Measurements from ENCODE around the gene GGT5. TPM values are rescaled to one million over a fixed set of nuclear protein-coding genes. Genes with fewer than 3 reads are reported as not detected.
A peak's percentile ranks its signal among the peaks of the same experiment; 100 is the strongest.
"Not testable (repeated sequence)": the region's sequence is repeated elsewhere in the genome, so short reads cannot be mapped to it uniquely, and the experiment has no call there.

Gene GGT5
- total RNA-seq, result 2.9 to 4.1 TPM (median 3.6 TPM) in 3 replicates

DNA sequence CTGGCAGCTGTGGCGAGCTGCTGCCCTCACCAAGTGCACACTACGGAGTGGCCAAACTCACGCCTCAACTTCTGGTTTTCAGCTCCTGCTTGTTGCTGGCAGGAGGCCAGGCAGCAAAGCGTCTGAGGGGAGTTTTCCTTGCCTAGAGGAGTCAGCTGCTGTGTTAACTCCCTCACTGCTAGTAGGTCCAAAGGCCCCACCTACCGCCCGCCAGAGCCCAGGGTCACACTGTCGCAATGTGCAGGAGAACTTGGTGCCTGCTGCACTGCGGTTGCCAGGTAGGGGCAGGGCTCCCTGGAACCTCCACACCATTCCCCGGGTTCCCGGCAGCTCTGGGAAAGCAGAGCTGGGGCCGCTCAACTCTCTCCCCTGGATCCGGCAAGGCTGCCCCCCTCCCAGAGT is at the start of gene GGT5:
Gene GGT5, minus strand, starts transcription at position 53 of the 402 bp plus-strand sequence. CDS start 357 bp downstream, outside the sequence.
- not testable (repeated sequence) for H3K9me3 Mint-ChIP-seq; H3K36me3 Mint-ChIP-seq; DNase-seq (ENCODE audit: low spot score in 2 of 2, unreplicated experiment in 2 of 2); H3K27me3 Mint-ChIP-seq (ENCODE audit: low read depth)
- Mint-ChIP-seq H3K4me3 (peak within 1 kb of the TSS; percentile 5), H3K4me1 (peaks cover 45% of the 10 kb centered on the region), H3K27ac (peak within 1 kb of the TSS; percentile 34)

GRCh38 chr22:24292202-24292830 is 47.4 kb upstream of the GGT5 start:
- peaks cover 28% of the 10 kb centered on the region for H3K4me1 Mint-ChIP-seq
- not testable (repeated sequence) for H3K9me3 Mint-ChIP-seq; DNase-seq (ENCODE audit: low spot score in 2 of 2, unreplicated experiment in 2 of 2); H3K27me3 Mint-ChIP-seq (ENCODE audit: low read depth); H3K36me3 Mint-ChIP-seq; H3K4me3 Mint-ChIP-seq
- H3K27ac Mint-ChIP-seq, result peak overlapping the region; percentile 34

DNA sequence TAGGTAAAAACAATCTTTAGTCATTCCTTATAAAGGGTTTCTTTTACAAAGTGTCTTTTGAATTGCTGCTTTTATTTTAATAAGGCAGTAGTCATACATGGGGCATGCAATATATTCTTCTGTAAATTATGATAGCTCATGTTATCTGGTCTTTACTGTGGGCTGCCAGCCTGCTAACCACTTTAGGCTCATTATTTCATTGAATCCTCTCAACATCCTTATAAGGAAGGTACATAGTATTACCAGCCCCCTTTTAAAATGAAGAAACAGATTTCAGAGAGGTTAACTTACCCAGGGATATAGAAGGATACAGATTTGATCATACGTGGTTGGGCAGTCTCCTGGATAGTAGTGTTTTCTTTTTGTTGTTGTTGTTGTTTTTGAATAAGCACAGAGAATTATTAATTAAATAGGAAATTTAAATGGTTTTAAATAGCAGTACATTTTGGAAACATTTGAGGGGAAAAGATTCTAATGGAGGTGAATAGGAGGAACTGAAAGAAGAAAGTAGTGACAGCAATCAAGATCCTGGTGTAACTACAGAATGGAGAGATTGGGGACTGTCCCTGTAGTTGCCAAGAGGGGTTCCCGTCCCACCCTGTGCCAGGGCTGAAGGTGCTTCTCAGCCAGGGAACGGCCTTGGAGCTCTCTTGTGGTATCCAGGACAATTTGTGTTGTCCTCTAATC is 46.8 kb upstream of the GGT5 start:
- peak overlapping the region; percentile 34 for H3K27ac Mint-ChIP-seq
- no peaks in the 10 kb centered on the region for H3K36me3 Mint-ChIP-seq
- TF ChIP-seq CTCF (IDR thresholded peaks at IDR 0.05; ENCODE audit: unreplicated experiment), result no peak
- H3K27me3 Mint-ChIP-seq (ENCODE audit: low read depth), result no peaks in the 10 kb centered on the region
- no peaks in the 10 kb centered on the region for H3K9me3 Mint-ChIP-seq
- peaks cover 31% of the 10 kb centered on the region for H3K4me1 Mint-ChIP-seq
- no peak for DNase-seq (ENCODE audit: low spot score in 2 of 2, unreplicated experiment in 2 of 2)
- no peak overlapping the region for H3K4me3 Mint-ChIP-seq

DNA sequence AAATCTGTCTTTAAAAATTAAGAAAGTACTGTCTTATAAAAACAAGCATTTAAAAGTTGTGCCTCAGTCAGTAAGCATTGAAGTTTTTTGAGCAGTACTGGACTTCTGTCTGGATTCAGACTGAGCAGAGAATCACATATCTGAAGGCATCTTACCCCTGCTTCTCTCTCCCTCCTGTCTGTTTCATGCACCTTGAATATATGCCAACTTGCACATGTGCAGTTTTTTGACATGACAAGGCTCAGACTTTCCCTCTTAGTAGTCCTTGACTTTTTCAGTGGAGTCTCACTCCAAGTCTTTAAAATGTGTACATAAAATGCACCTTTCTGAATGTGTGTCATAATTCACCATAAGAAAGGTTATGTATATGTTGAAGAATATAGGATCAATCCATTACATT is 45.6 kb upstream of the GGT5 start:
- Mint-ChIP-seq H3K27me3 (ENCODE audit: low read depth) (no peaks in the 10 kb centered on the region), H3K9me3 (no peaks in the 10 kb centered on the region), H3K4me1 (peaks cover 37% of the 10 kb centered on the region), H3K36me3 (no peaks in the 10 kb centered on the region), H3K27ac (peak overlapping the region; percentile 79), H3K4me3 (no peak overlapping the region)
- no peak for DNase-seq (ENCODE audit: low spot score in 2 of 2, unreplicated experiment in 2 of 2)
- no peak for TF ChIP-seq CTCF (IDR thresholded peaks at IDR 0.05; ENCODE audit: unreplicated experiment)

DNA sequence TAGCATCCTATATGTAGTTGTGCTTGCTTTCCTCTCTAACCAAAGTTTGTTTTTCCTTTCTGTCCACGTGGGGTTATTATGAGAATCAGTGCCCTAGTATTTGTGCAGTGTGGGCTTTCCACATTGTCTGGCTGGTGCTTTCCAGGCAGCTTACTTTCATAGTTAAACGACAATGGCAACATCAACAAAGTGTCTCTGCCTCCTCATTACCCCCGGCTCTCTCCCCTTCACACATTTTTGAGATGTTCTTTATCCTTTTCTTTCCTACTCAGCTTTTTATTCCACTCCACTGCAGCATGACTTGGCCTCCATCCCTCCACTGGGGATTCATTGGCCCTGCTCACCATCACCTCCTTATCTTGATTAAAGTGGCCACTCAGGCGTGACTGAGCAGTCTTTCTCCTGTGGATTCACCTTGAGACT is 44.9 kb upstream of the GGT5 start:
- peaks cover 43% of the 10 kb centered on the region for H3K4me1 Mint-ChIP-seq
- no peaks in the 10 kb centered on the region for H3K9me3 Mint-ChIP-seq
- peak overlapping the region; percentile 79 for H3K27ac Mint-ChIP-seq
- TF ChIP-seq CTCF (IDR thresholded peaks at IDR 0.05; ENCODE audit: unreplicated experiment), result no peak
- no peak for DNase-seq (ENCODE audit: low spot score in 2 of 2, unreplicated experiment in 2 of 2)
- no peaks in the 10 kb centered on the region for H3K27me3 Mint-ChIP-seq (ENCODE audit: low read depth)
- no peak overlapping the region for H3K4me3 Mint-ChIP-seq
- H3K36me3 Mint-ChIP-seq, result no peaks in the 10 kb centered on the region

GRCh38 chr22:24289114-24289513 is 44.2 kb upstream of the GGT5 start:
- H3K27me3 Mint-ChIP-seq (ENCODE audit: low read depth), result no peaks in the 10 kb centered on the region
- H3K36me3 Mint-ChIP-seq, result no peaks in the 10 kb centered on the region
- no peak overlapping the region for H3K4me3 Mint-ChIP-seq
- peak overlapping the region; percentile 79 for H3K27ac Mint-ChIP-seq
- no peak for DNase-seq (ENCODE audit: low spot score in 2 of 2, unreplicated experiment in 2 of 2)
- H3K9me3 Mint-ChIP-seq, result no peaks in the 10 kb centered on the region
- TF ChIP-seq CTCF (IDR thresholded peaks at IDR 0.05; ENCODE audit: unreplicated experiment), result no peak
- H3K4me1 Mint-ChIP-seq, result peaks cover 46% of the 10 kb centered on the region

- H3K4me1 Mint-ChIP-seq, result peaks cover 56% of the 10 kb centered on the region
Observed at GRCh38 chr22:24287801-24288200, 42.9 kb upstream of the GGT5 start.

GRCh38 chr22:24287212-24287611 is 42.3 kb upstream of the GGT5 start:
- H3K27me3 Mint-ChIP-seq (ENCODE audit: low read depth); H3K4me3 Mint-ChIP-seq; H3K9me3 Mint-ChIP-seq; DNase-seq (ENCODE audit: low spot score in 2 of 2, unreplicated experiment in 2 of 2); H3K36me3 Mint-ChIP-seq: not testable (repeated sequence)
- H3K4me1 Mint-ChIP-seq, result peaks cover 60% of the 10 kb centered on the region
- peak overlapping the region; percentile 32 for H3K27ac Mint-ChIP-seq

More at GRCh38 chr22:24287801-24288200, 42.9 kb upstream of the GGT5 start:
- H3K27me3 Mint-ChIP-seq (ENCODE audit: low read depth); DNase-seq (ENCODE audit: low spot score in 2 of 2, unreplicated experiment in 2 of 2); H3K4me3 Mint-ChIP-seq; H3K36me3 Mint-ChIP-seq; H3K9me3 Mint-ChIP-seq: not testable (repeated sequence)
- peak overlapping the region; percentile 56 for H3K27ac Mint-ChIP-seq
